HUES6 (cell line): ENCODE results near the gene ENC1.

Experiments
- H3K27ac ChIP-seq: 2 replicates; pipeline ENCODE4 v1.7.0; 2013; ENCODE audit warnings: low read depth, mild to moderate bottlenecking, low read length, inconsistent platforms
- H3K27me3 ChIP-seq: 2 replicates; pipeline ENCODE4 v1.6.1; 2013; ENCODE audit warnings: low read length; ENCODE audit not compliant: control insufficient read depth, insufficient read depth
- H3K36me3 ChIP-seq: 2 replicates; pipeline ENCODE4 v1.6.1; 2013; ENCODE audit warnings: low read length; ENCODE audit not compliant: control insufficient read depth, insufficient read depth
- H3K4me1 ChIP-seq: 2 replicates; pipeline ENCODE4 v1.6.1; 2013; ENCODE audit warnings: low read length; ENCODE audit not compliant: control insufficient read depth, insufficient read depth
- H3K4me3 ChIP-seq: 2 replicates; pipeline ENCODE4 v1.5.1; 2013; ENCODE audit warnings: low read depth, low read length
- H3K9ac ChIP-seq: one replicate; pipeline ENCODE4 v1.6.1; 2013; ENCODE audit warnings: mild to moderate bottlenecking, low read length
- H3K9me3 ChIP-seq: 2 replicates; pipeline ENCODE4 v1.6.1; 2013; ENCODE audit warnings: low read depth, low read length; ENCODE audit not compliant: control insufficient read depth, insufficient read depth

ENC1 gene

GRCh38 chr5:74672215-74672877 lies 31.8 kb upstream of the ENC1 start:
- Histone ChIP-seq H3K36me3 (no peaks in the 10 kb centered on the region), H3K4me1 (no peaks in the 10 kb centered on the region; the same call in 1 of the 2 replicates), H3K9me3 (no peaks in the 10 kb centered on the region), H3K9ac (no peak overlapping the region), H3K27ac (no peak overlapping the region), H3K4me3 (no peak overlapping the region), H3K27me3 (no peaks in the 10 kb centered on the region)

- H3K27me3 ChIP-seq: no peaks in the 10 kb centered on the region
- H3K4me3 ChIP-seq: no peak overlapping the region
- no peaks in the 10 kb centered on the region for H3K36me3 ChIP-seq
- H3K9ac ChIP-seq: no peak overlapping the region
- H3K9me3 ChIP-seq: no peaks in the 10 kb centered on the region
- H3K4me1 ChIP-seq: no peaks in the 10 kb centered on the region; the same call in 1 of the 2 replicates
- H3K27ac ChIP-seq: no peak overlapping the region
Observed at GRCh38 chr5:74670396-74671038, 30.0 kb upstream of the ENC1 start.

DNA sequence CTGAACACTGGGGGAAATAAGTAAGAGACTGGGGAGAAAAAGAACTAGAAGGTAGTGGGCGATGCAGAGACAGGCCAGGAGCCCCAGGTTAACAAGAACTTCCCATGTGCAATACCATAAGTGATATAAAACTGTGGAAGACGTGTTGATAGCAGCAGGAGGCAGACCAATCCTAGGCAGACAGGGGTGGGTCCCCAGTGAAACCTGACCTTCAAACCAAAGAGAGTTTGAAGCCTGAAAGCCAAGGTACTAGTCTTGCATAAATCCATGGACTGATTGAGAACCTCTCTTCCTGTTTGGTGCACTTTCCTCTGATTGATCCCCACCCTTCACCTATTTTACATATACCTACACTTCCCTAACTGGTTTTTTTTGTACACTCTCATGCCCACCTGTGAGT lies 29.3 kb upstream of the ENC1 start:
- no peaks in the 10 kb centered on the region for H3K36me3 ChIP-seq
- no peak overlapping the region for H3K9ac ChIP-seq
- no peak overlapping the region for H3K27ac ChIP-seq
- H3K4me1 ChIP-seq: no peaks in the 10 kb centered on the region; the same call in 1 of the 2 replicates
- H3K4me3 ChIP-seq: no peak overlapping the region
- H3K27me3 ChIP-seq: no peaks in the 10 kb centered on the region
- no peaks in the 10 kb centered on the region for H3K9me3 ChIP-seq

- no peaks in the 10 kb centered on the region for H3K27me3 ChIP-seq
- H3K9me3 ChIP-seq: no peaks in the 10 kb centered on the region
- H3K9ac ChIP-seq: no peak overlapping the region
- H3K4me1 ChIP-seq: no peaks in the 10 kb centered on the region; the same call in 1 of the 2 replicates
- H3K27ac ChIP-seq: no peak overlapping the region
- H3K36me3 ChIP-seq: no peaks in the 10 kb centered on the region
- no peak overlapping the region for H3K4me3 ChIP-seq
Observed at GRCh38 chr5:74667396-74667795, 26.9 kb upstream of the ENC1 start.

DNA sequence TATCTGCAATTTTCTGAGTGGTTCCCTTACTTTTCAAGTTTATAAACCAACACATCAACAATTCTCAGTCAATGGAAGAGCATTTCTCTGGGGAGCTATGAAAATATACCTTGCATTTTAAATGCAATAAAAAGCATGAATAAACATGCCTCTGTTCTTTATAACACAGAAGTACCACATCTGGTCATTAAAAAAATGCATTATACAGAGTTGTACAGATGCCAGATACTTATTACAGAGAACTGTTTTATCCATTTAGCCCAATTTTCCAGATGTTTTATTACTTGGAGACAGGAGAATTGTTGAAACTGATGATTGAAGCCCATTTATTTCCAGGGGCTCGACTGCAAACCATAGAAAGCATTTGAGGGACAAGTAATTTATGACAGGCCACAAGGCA lies 25.3 kb upstream of the ENC1 start:
- Histone ChIP-seq H3K36me3 (no peaks in the 10 kb centered on the region), H3K9me3 (no peaks in the 10 kb centered on the region), H3K27ac (no peak overlapping the region), H3K4me1 (no peaks in the 10 kb centered on the region; the same call in 1 of the 2 replicates), H3K9ac (no peak overlapping the region), H3K4me3 (no peak overlapping the region), H3K27me3 (no peaks in the 10 kb centered on the region)

- Histone ChIP-seq H3K27ac (no peak overlapping the region), H3K27me3 (no peaks in the 10 kb centered on the region), H3K4me1 (no peaks in the 10 kb centered on the region; the same call in 1 of the 2 replicates)
Observed at GRCh38 chr5:74665273-74665672, 24.7 kb upstream of the ENC1 start.

DNA sequence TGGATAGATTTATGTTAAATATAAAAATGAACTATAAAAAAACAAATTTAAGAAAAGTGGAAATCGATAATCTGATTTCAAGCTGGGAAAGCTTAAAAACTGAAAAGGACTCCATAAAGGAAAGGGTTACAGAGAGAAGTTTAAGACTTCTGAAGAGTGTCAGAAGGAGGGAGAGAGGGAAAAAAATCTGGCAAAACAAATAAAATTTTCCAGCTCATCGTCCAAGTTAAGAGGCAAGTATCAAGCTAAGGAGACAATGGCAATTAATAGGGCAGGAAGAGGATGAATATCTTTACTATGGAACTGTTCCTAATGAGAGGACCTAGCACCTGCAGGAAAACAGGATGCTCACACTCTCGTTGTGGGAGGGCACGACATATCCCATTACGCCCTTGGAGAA lies 24.0 kb upstream of the ENC1 start:
- Histone ChIP-seq H3K4me1 (no peaks in the 10 kb centered on the region; the same call in 1 of the 2 replicates), H3K27me3 (no peaks in the 10 kb centered on the region), H3K27ac (no peak overlapping the region), H3K9me3 (no peaks in the 10 kb centered on the region), H3K9ac (no peak overlapping the region), H3K36me3 (no peaks in the 10 kb centered on the region), H3K4me3 (no peak overlapping the region)

More at GRCh38 chr5:74665273-74665672, 24.7 kb upstream of the ENC1 start:
- H3K4me3 ChIP-seq: no peak overlapping the region
- no peaks in the 10 kb centered on the region for H3K9me3 ChIP-seq
- H3K36me3 ChIP-seq: no peaks in the 10 kb centered on the region
- H3K9ac ChIP-seq: no peak overlapping the region

DNA sequence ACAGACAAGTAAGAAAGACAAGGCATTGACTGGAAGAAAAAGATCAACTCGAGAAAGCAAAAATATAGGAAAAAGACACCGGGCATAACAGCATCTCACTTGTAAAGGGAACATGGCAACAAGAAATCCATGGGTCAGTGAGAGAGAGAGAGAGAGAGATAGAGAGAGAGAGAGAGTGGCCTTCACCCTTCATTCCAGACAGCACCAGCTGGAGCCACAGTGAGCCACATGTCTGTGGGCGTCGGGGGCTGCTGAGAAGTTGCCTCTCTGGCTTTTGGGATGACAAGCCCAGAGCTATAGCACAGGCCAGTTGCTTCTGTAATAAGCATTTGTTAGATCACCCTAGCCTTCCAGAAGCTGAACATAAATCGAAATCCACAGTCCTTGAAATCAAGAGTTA lies 20.3 kb upstream of the ENC1 start:
- H3K9ac ChIP-seq: no peak overlapping the region
- no peaks in the 10 kb centered on the region for H3K36me3 ChIP-seq
- H3K27ac ChIP-seq: no peak overlapping the region
- H3K9me3 ChIP-seq: peaks cover 5% of the 10 kb centered on the region
- no peaks in the 10 kb centered on the region for H3K27me3 ChIP-seq
- no peak overlapping the region for H3K4me3 ChIP-seq
- no peaks in the 10 kb centered on the region; the same call in 1 of the 2 replicates for H3K4me1 ChIP-seq

- H3K4me3 ChIP-seq: no peak overlapping the region
- H3K27me3 ChIP-seq: no peaks in the 10 kb centered on the region
- H3K9ac ChIP-seq: no peak overlapping the region
- H3K9me3 ChIP-seq: peaks cover 5% of the 10 kb centered on the region
- H3K27ac ChIP-seq: no peak overlapping the region
- no peaks in the 10 kb centered on the region for H3K36me3 ChIP-seq
- H3K4me1 ChIP-seq: no peaks in the 10 kb centered on the region; the same call in 1 of the 2 replicates
Observed at GRCh38 chr5:74660140-74660539, 19.6 kb upstream of the ENC1 start.

DNA sequence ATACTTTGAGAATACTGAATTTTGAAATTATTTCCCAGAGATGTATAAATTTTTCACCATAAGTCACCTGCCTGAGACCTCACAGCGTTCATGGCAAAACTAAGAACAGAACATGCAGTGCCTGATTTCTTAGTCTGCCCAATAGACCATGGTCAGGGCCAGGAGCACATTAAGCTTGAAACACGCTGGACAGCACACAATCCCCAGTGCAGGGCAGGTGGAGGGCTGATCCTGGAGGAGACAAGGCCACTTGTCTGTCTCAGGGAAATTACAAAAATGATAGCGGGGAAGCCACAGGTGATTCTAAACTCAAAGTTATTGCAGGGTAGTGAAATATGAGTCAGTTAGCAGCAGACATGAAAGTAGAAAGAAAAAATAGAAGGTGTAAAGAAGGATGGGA lies 18.6 kb upstream of the ENC1 start:
- no peak overlapping the region for H3K4me3 ChIP-seq
- H3K27me3 ChIP-seq: no peaks in the 10 kb centered on the region
- H3K9ac ChIP-seq: no peak overlapping the region
- no peak overlapping the region for H3K27ac ChIP-seq
- H3K4me1 ChIP-seq: no peaks in the 10 kb centered on the region; the same call in 1 of the 2 replicates
- H3K9me3 ChIP-seq: peaks cover 5% of the 10 kb centered on the region
- no peaks in the 10 kb centered on the region for H3K36me3 ChIP-seq

- H3K27ac ChIP-seq: no peak overlapping the region
- H3K9me3 ChIP-seq: peaks cover 5% of the 10 kb centered on the region
- H3K36me3 ChIP-seq: no peaks in the 10 kb centered on the region
- no peaks in the 10 kb centered on the region for H3K27me3 ChIP-seq
- H3K4me1 ChIP-seq: no peaks in the 10 kb centered on the region; the same call in 1 of the 2 replicates
- no peak overlapping the region for H3K4me3 ChIP-seq
- H3K9ac ChIP-seq: no peak overlapping the region
Observed at GRCh38 chr5:74657165-74657564, 16.6 kb upstream of the ENC1 start.
